HG03159 (cell line): Measurements from ENCODE around the gene PSEN1.

Experiments
- ATAC-seq: cut with Tn5 transposase; IDR thresholded peaks from one replicate; pipeline ENCODE4 v1.9.1; 2021; ENCODE audit warnings: mild to moderate bottlenecking, moderate library complexity; ENCODE audit not compliant: unreplicated experiment

The PSEN1 gene

GRCh38 chr14:73216030-73216429 is 79.7 kb downstream of the PSEN1 start:
- no peak for ATAC-seq

GRCh38 chr14:73217411-73217810 is 81.1 kb downstream of the PSEN1 start:
- no peak for ATAC-seq

GRCh38 chr14:73220061-73220460 is 83.8 kb downstream of the PSEN1 start:
- ATAC-seq = no peak

DNA sequence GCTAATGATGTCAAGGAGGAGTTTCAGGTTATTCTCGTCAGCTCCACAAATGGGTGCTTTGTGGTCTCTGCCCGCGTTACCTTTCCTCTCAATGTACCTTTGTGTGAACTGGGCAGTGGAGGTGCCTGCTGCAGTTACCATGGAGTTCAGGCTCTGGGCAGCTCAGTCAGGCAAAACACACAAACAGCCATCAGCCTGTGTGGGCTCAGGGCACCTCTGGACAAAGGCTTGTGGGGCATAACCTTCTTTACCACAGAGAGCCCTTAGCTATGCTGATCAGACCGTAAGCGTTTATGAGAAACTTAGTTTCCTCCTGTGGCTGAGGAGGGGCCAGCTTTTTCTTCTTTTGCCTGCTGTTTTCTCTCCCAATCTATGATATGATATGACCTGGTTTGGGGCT is 84.3 kb downstream of the PSEN1 start:
- ATAC-seq = no peak

GRCh38 chr14:73221945-73222344 is 85.6 kb downstream of the PSEN1 start:
- no peak for ATAC-seq

DNA sequence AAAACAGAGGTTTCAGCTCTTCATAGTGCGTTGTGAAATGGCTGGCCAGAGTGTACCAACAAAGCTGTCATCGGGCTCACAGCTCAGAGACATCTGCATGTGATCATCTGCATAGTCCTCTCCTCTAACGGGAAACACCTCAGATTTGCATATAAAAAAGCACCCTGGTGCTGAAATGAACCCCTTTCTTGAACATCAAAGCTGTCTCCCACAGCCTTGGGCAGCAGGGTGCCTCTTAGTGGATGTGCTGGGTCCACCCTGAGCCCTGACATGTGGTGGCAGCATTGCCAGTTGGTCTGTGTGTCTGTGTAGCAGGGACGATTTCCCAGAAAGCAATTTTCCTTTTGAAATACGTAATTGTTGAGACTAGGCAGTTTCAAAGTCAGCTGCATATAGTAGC is 86.7 kb downstream of the PSEN1 start:
- ATAC-seq = no peak

DNA sequence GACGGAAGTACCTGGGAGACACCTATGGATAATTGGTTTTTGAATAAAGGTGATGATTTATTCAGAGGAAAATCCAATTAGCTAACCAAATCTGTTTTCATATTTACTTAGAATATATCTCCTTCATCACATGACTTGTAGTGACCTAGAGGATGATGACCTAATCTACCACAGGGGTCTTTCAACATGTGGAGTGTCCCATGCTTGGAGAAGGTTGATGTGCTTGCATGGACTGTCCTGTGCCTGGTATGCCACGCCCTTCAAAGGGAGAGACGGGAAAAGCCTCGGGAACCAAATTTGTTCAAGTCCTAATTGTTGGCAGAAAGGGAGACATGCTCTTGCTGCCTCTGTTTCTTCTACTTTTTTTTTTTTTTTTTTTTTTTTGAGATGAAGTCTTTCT is 89.2 kb downstream of the PSEN1 start:
- ATAC-seq = no peak

- no peak for ATAC-seq
These were observed 91.8 kb downstream of the PSEN1 start for GRCh38 chr14:73227812-73228781.

- ATAC-seq = no peak
These were observed 93.7 kb downstream of the PSEN1 start for GRCh38 chr14:73230051-73230450.

- ATAC-seq = no peak
These were observed 95.9 kb downstream of the PSEN1 start for GRCh38 chr14:73231981-73232851.

DNA sequence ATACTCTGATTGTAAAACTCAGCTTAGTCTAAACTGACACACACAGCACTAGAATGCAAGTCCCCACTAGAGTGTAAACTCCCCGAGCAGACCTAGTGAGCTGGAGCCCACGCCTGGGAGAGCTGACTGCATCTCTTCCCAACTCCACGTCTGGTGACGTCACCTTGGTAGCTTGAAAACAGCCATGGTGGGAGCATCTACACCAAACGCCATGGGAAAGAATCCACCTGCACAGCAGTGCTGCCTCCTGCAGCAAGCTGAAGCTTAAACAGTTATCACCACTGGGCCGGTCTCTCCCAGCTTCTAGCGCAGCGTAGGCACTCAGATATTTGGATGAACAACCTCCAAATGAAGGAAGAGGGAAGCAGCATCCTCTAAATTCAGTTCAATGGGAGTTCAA is 96.7 kb downstream of the PSEN1 start:
- no peak for ATAC-seq

- ATAC-seq = no peak
These were observed 97.3 kb downstream of the PSEN1 start for GRCh38 chr14:73233564-73233963.

GRCh38 chr14:73234029-73234428 is 97.7 kb downstream of the PSEN1 start:
- no peak for ATAC-seq

DNA sequence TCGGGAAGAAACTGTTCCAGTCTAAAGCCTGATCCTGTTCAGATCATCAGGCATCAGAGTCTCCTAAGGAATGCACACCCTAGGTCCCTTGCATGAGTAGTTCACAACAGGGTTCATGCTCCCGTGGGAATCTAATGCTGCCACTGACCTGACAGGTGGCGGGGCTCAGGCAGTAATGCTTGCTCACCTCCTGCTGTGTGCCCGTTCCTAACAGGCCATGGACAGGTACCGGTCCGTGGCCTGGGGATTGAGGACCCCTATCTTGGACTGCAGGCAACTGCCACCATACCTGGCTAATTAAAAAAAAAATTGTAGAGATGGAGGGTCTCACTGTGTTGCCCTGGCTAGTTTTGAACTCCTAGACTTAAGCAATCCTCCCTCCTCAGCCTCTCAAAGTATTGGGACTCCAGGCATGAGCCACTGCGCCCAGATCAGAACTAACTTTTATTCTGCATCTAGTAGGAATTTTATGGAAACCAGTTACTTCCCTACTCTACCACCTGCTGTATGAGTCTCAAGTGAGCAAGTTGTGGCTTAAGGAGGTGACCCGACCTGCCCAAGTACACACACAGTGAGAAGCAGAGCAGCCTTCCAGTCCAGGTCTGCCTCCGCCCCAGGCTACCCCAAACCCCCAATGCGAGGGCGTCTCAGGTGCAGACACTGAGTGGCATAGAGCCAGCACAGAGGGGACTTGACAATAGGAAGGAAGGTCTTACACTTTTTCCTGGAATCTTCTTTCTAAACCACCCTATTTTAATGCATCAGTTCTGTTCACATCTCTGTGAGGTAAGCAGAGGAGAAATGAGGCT is 98.5 kb downstream of the PSEN1 start:
- no peak for ATAC-seq

DNA sequence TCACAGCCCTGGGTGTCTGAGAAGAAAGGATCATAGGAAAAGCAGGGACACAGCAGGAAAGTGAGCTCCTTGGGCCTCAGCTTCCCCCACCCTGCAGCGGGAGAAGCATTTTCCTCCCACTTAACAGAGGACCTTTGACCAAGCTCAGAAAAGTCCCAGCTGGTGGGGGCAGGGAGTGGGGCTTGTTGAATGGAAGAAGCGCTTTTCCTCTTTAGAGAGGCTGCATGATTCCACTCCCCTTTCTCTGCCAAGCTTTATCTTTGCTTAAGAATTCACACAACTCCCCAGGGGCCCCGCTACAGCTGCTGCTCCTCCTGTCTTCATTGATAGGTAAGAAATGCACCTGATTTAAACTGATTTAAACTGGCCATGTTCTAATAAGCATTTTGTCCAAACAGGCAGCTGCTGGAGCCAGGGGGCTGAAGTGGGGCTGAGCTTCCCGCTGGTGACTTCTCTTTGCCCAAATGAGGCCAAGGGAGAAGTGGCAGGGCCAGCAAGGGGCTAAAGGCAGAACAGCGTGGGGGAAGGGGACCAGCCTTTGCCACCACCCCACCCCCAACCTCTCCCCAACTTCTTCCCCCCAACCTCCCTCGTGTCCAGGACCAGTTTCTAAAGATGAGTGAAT is 99.3 kb downstream of the PSEN1 start:
- no peak for ATAC-seq

DNA sequence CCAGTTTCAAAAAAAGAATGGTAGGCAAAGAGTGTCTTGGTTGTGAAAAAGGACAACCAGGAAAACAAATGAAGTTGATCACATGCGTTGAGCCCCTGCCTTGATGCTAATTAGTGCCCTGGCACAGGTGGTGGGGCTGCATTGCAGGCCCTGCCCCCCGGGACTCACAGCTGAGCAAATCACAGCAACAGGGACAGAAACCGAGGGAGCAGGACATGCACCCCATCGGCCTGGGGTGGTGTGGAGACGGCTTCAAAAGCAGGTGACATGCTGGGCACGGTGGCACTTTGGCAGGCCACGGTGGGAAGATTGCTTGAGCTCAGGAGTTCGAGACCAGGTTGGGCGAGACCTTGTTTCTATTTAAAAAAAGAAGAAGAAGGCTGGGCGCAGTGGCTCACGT is 99.8 kb downstream of the PSEN1 start:
- no peak for ATAC-seq

- ATAC-seq = no peak
These were observed 100.5 kb downstream of the PSEN1 start for GRCh38 chr14:73236752-73237218.

GRCh38 chr14:73237219-73237785 is 101.0 kb downstream of the PSEN1 start, which contains the start of gene PAPLN:
TSS of gene PAPLN (plus strand) at chr14:73237506. CDS start at chr14:73239779, 2,273 bp downstream.
- ATAC-seq = no peak

GRCh38 chr14:73237786-73238423 is 101.6 kb downstream of the PSEN1 start:
- no peak for ATAC-seq
